Stomach (tissue), 9 donors: ENCODE data around the gene MPC1. TPM values are rescaled to one million over a fixed set of nuclear protein-coding genes. Genes with fewer than 3 reads are reported as not detected.

Source experiments
- DNase-seq, 2 donors: peaks; one replicate each; pipeline versions ENCODE4 v3.0.0 to v3.0.0-alpha.2; 2013 to 2019
- H3K27ac ChIP-seq, 5 donors: fragments of 200-600 bp in 4 of 5; sonication (generic) in 4 of 5; one replicate each; pipeline ENCODE4 v1.5.1; 2013 to 2019; ENCODE audit warnings: mild to moderate bottlenecking in 1 of 5, moderate library complexity in 1 of 5
- H3K27me3 ChIP-seq, 3 donors: fragments of 200-600 bp; sonication (generic); one replicate each; pipeline ENCODE4 v1.5.1; 2017 to 2019; ENCODE audit warnings: mixed run types in 1 of 3
- H3K36me3 ChIP-seq, 4 donors: fragments of 200-600 bp; sonication (generic); 1 replicate in 3 of 4; 2 replicates in 1 of 4; pipeline ENCODE4 v1.5.1; 2016 to 2019
- H3K4me1 ChIP-seq, 4 donors: fragments of 200-600 bp; sonication (generic); one replicate each; pipeline ENCODE4 v1.5.1; 2016 to 2019
- H3K4me3 ChIP-seq, 4 donors: fragments of 200-600 bp; sonication (generic) in 3 of 4; one replicate each; pipeline ENCODE4 v1.5.1; 2016 to 2019; ENCODE audit warnings: mild to moderate bottlenecking in 1 of 4
- H3K9me3 ChIP-seq, 4 donors: fragments of 200-600 bp; sonication (generic); one replicate each; pipeline ENCODE4 v1.5.1; 2016 to 2019
- EP300 ChIP-seq: sonication (generic); formaldehyde crosslinking; IDR thresholded peaks from one replicate; pipeline ENCODE4 v1.6.1; 2017; ENCODE audit warnings: antibody characterized with exemption
- POLR2A ChIP-seq, 4 donors: fragments of 450-650 bp; IDR thresholded peaks; one replicate each; pipeline ENCODE4 v1.6.1; 2016; ENCODE audit warnings: antibody characterized with exemption in 4 of 4, control low read depth in 2 of 4, mild to moderate bottlenecking in 1 of 4, moderate library complexity in 1 of 4
- POLR2AphosphoS5 ChIP-seq, 3 donors: sonication (generic); formaldehyde crosslinking; IDR thresholded peaks; one replicate each; pipeline ENCODE4 v1.6.1; 2016; ENCODE audit warnings: antibody characterized with exemption in 3 of 3
- WGBS, 5 donors: extraction: QIAGEN DNeasy Blood & Tissue Kit in 3 of 5; methylation state at CpG; one replicate each; pipeline versions ENCODE4 v1.1.5 to v1.1.7; 2013 to 2018; 5-methylcytosine and 5-hydroxymethylcytosine counted together
- intact Hi-C: fragments of 100-400 bp; cut with DNase I; formaldehyde crosslinking; loops from one replicate; pipeline ENCODE4 v1.15.1; 2023; ENCODE audit warnings: low total_unique reads
- polyA plus RNA-seq, 3 donors: library from polyadenylated mRNA; stranded (reverse); fragments of 200-250 nt; gene quantifications; one replicate each; pipeline ENCODE4 v1.2.3, GENCODE V29; 2013
- total RNA-seq, 5 donors: library from RNA; depleted of rRNA; stranded (reverse); fragments of >200 nt; gene quantifications; one replicate each; pipeline versions ENCODE4 v1.1.0 to v1.2.3, GENCODE V29; 2014 to 2016
- TF ChIP-seq, protein P1 (sequence below), 7 experiments: fragments of 450-650 bp in 4 of 7; fragments of 200-600 bp in 3 of 7; sonication (generic) in 3 of 7; IDR thresholded peaks; one replicate each; pipeline ENCODE4 v1.5.1; 2016 to 2019; ENCODE audit warnings: antibody characterized with exemption in 7 of 7, control low read depth in 2 of 7, mild to moderate bottlenecking in 1 of 7
- donor health status: healthy with polysubstance abuse.
- donor health status: Bipolar disorder and iron deficiency.
- donor health status: healthy.

MPC1 gene
- total and polyA plus RNA-seq, 8 donors = 48.4 to 188 (median 92.0) TPM

- intact Hi-C loops = no loop called here
- peaks cover 0 to 13% (median 0%) of the 10 kb centered on the region in 3 donors for H3K27me3 ChIP-seq
These were observed 15.1 kb upstream of the MPC1 start for GRCh38 chr6:166397849-166398248.

GRCh38 chr6:166395778-166396177 is 13.0 kb upstream of the MPC1 start:
- intact Hi-C loops = no loop called here
- Histone ChIP-seq H3K36me3 (no peaks in the 10 kb centered on the region), H3K27ac (no peak overlapping the region), H3K27me3 (peaks cover 0 to 13% (median 0%) of the 10 kb centered on the region in 3 donors), H3K4me1 (peaks cover 0 to 6% (median 2%) of the 10 kb centered on the region in 4 donors), H3K9me3 (peaks cover 0 to 6% (median 0%) of the 10 kb centered on the region in 4 donors), H3K4me3 (no peak overlapping the region)
- DNase-seq = no peak
- TF ChIP-seq, protein P1, sequence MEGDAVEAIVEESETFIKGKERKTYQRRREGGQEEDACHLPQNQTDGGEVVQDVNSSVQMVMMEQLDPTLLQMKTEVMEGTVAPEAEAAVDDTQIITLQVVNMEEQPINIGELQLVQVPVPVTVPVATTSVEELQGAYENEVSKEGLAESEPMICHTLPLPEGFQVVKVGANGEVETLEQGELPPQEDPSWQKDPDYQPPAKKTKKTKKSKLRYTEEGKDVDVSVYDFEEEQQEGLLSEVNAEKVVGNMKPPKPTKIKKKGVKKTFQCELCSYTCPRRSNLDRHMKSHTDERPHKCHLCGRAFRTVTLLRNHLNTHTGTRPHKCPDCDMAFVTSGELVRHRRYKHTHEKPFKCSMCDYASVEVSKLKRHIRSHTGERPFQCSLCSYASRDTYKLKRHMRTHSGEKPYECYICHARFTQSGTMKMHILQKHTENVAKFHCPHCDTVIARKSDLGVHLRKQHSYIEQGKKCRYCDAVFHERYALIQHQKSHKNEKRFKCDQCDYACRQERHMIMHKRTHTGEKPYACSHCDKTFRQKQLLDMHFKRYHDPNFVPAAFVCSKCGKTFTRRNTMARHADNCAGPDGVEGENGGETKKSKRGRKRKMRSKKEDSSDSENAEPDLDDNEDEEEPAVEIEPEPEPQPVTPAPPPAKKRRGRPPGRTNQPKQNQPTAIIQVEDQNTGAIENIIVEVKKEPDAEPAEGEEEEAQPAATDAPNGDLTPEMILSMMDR (IDR thresholded peaks at IDR 0.05) = no peak
- TF ChIP-seq EP300 (no peak), POLR2A (IDR thresholded peaks at IDR 0.05) (no peak), POLR2AphosphoS5 (IDR thresholded peaks at IDR 0.05) (no peak)
- 66 to 80% (median 75%) methylated on average over 6 of the region's 6 CpGs for WGBS, 5 donors

More at GRCh38 chr6:166397849-166398248, 15.1 kb upstream of the MPC1 start:
- WGBS, 5 donors = 87 to 93% (median 91%) methylated on average over 4 of the region's 4 CpGs
- Histone ChIP-seq H3K27ac (no peak overlapping the region), H3K4me1 (peaks cover 0 to 9% (median 4%) of the 10 kb centered on the region in 4 donors), H3K4me3 (no peak overlapping the region), H3K9me3 (peaks cover 0 to 6% (median 0%) of the 10 kb centered on the region in 4 donors), H3K36me3 (no peaks in the 10 kb centered on the region)
- DNase-seq = no peak
- TF ChIP-seq POLR2A (IDR thresholded peaks at IDR 0.05) (no peak), EP300 (no peak), POLR2AphosphoS5 (IDR thresholded peaks at IDR 0.05) (no peak)
- TF ChIP-seq, protein P1 (IDR thresholded peaks at IDR 0.05) = no peak

DNA sequence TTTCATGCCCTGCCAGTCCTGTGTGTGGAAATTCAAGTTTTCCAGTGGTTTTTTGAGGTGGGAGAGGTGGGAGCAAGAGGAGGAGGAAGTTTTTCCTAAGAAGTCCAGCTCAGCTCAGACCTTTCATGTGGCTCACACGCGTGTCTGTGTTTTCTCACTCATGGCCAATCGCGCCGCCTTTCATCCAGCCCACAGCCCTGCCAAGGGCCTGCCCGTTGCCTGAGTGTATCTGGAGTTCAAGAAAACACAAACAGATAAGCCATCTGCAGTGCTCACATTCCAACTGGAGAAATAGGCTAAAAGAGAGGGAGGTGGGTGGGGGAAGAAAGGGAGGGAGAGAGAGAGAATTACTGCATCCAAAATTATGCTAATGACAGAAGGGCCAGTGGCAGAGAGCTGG is 12.6 kb upstream of the MPC1 start:
- DNase-seq = peak in 1 of 2 donors; percentile 53
- no peaks in the 10 kb centered on the region for H3K36me3 ChIP-seq
- intact Hi-C loops = no loop called here
- peaks cover 0 to 13% (median 0%) of the 10 kb centered on the region in 3 donors for H3K27me3 ChIP-seq
- peaks cover 0 to 6% (median 0%) of the 10 kb centered on the region in 4 donors for H3K9me3 ChIP-seq
- no peak overlapping the region for H3K27ac ChIP-seq
- 23 to 61% (median 39%) methylated on average over 6 of the region's 6 CpGs for WGBS, 5 donors
- TF ChIP-seq POLR2AphosphoS5 (IDR thresholded peaks at IDR 0.05) (no peak), EP300 (no peak), POLR2A (IDR thresholded peaks at IDR 0.05) (no peak)
- TF ChIP-seq, protein P1 (IDR thresholded peaks at IDR 0.05) = no peak
- H3K4me3 ChIP-seq = no peak overlapping the region
- H3K4me1 ChIP-seq = peaks cover 0 to 2% (median 0%) of the 10 kb centered on the region in 4 donors

- DNase-seq = no peak
- Histone ChIP-seq H3K36me3 (no peaks in the 10 kb centered on the region), H3K4me3 (no peak overlapping the region), H3K9me3 (peaks cover 0 to 6% (median 0%) of the 10 kb centered on the region in 4 donors), H3K4me1 (no peaks in the 10 kb centered on the region), H3K27ac (no peak overlapping the region), H3K27me3 (peaks cover 0 to 13% (median 0%) of the 10 kb centered on the region in 3 donors)
- intact Hi-C loops = no loop called here
- WGBS, 5 donors = 63 to 71% (median 67%) methylated on average over 10 of the region's 10 CpGs
- no peak for TF ChIP-seq POLR2AphosphoS5 (IDR thresholded peaks at IDR 0.05)
- TF ChIP-seq POLR2A (IDR thresholded peaks at IDR 0.05) = no peak
- no peak for TF ChIP-seq EP300
- TF ChIP-seq, protein P1 (IDR thresholded peaks at IDR 0.05) = no peak
These were observed 11.5 kb upstream of the MPC1 start for GRCh38 chr6:166394036-166394892.
